Prostate gland (tissue), 2 donors: ENCODE data around the gene USP26.

ENCODE experiments used
- POLR2A ChIP-seq: fragments of 450-650 bp; IDR thresholded peaks from one replicate; pipeline ENCODE4 v1.6.1; 2016; ENCODE audit warnings: antibody characterized with exemption, mild to moderate bottlenecking
- POLR2AphosphoS5 ChIP-seq: sonication (generic); formaldehyde crosslinking; IDR thresholded peaks from one replicate; pipeline ENCODE4 v1.6.1; 2017; ENCODE audit warnings: antibody characterized with exemption
- TF ChIP-seq, protein P1 (sequence below), 4 experiments: fragments of 200-600 bp in 2 of 4; fragments of 450-650 bp in 2 of 4; sonication (generic) in 2 of 4; IDR thresholded peaks; 1 replicate in 3 of 4; 2 replicates in 1 of 4; pipeline ENCODE4 v1.5.1; 2016 to 2019; ENCODE audit warnings: antibody characterized with exemption in 4 of 4, mild to moderate bottlenecking in 2 of 4, moderate library complexity in 2 of 4

DNA sequence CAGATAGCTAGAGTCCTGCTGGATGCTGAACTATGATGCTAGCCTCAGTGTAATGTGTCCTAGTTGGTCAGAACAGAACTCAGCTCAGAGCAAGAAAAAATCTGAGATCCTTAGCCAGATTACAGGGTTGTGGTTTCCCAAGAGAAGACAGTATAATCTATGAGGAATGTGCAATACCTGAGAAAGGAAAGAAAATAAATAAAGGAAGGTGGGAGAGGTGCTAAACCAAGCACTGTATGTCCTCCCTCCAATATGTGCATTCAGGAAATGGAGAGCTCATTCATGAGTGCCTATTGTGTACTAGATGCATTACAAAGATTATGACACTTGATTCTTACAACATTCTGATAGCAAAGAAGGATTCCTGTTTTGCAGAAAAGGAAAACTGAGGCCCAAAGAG lies 7.5 kb downstream of the USP26 start:
- TF ChIP-seq, protein P1, sequence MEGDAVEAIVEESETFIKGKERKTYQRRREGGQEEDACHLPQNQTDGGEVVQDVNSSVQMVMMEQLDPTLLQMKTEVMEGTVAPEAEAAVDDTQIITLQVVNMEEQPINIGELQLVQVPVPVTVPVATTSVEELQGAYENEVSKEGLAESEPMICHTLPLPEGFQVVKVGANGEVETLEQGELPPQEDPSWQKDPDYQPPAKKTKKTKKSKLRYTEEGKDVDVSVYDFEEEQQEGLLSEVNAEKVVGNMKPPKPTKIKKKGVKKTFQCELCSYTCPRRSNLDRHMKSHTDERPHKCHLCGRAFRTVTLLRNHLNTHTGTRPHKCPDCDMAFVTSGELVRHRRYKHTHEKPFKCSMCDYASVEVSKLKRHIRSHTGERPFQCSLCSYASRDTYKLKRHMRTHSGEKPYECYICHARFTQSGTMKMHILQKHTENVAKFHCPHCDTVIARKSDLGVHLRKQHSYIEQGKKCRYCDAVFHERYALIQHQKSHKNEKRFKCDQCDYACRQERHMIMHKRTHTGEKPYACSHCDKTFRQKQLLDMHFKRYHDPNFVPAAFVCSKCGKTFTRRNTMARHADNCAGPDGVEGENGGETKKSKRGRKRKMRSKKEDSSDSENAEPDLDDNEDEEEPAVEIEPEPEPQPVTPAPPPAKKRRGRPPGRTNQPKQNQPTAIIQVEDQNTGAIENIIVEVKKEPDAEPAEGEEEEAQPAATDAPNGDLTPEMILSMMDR (IDR thresholded peaks at IDR 0.05), result no peak
- TF ChIP-seq POLR2AphosphoS5 (no peak), POLR2A (no peak)
